Endothelial cell of umbilical vein (primary cell): ENCODE results near the gene DOCK7. TPM values are rescaled to one million over a fixed set of nuclear protein-coding genes. Genes with fewer than 3 reads are reported as not detected.

Source experiments
- BruUV-seq: library from RNA; stranded (reverse); fragments of 400-500 nt; replicated peaks from 2 replicates; lab custom pipeline; 2021; lab: Mats Ljungman, UMichigan
- CTCF ChIA-PET: fragments of 300-600, 350-600 bp; sonication (Branson Sonifier 250); formaldehyde crosslinking; loops from one replicate; lab custom pipeline; 2021; ENCODE audit warnings: antibody characterized with exemption, inconsistent platforms; lab: Charles Lee
- POLR2A ChIA-PET: fragments of 300-600, 350-600 bp; sonication (Branson Sonifier 250); formaldehyde crosslinking; loops from one replicate; lab custom pipeline; 2021; ENCODE audit warnings: antibody characterized with exemption, inconsistent platforms; lab: Charles Lee
- DNase-seq: peaks from one replicate; pipeline ENCODE4 v3.0.0-alpha.2; 2011; ENCODE audit warnings: low read depth, low spot score
- FAIRE-seq: peaks from 2 replicates; lab custom pipeline; 2011; peaks lifted over from hg19 to GRCh38; lab: Jason Lieb, UNC
- H2AFZ ChIP-seq: 2 replicates; pipeline ENCODE4 v1.6.0; 2012; ENCODE audit warnings: low read depth, low read length, control low read depth, inconsistent platforms
- H3K27ac ChIP-seq: 2 replicates; pipeline ENCODE4 v1.5.1; 2011; ENCODE audit warnings: low read depth, mild to moderate bottlenecking, control low read depth, low read length, moderate library complexity; ENCODE audit not compliant: insufficient read depth
- H3K27me3 ChIP-seq, 2 experiments: 2 replicates each; pipeline versions ENCODE4 v1.6.0 to v1.6.1; 2011; ENCODE audit warnings: low read length in 2 of 2, mixed read lengths in 1 of 2; ENCODE audit not compliant: control insufficient read depth in 2 of 2, insufficient read depth in 2 of 2
- H3K36me3 ChIP-seq, 2 experiments: 2 replicates in 1 of 2; 3 replicates in 1 of 2; pipeline ENCODE4 v1.5.1; 2011; ENCODE audit warnings: low read length in 2 of 2, mild to moderate bottlenecking in 1 of 2, moderate library complexity in 1 of 2; ENCODE audit not compliant: control insufficient read depth in 2 of 2, insufficient read depth in 2 of 2; ENCODE audit errors: extremely low read depth in 1 of 2
- H3K4me1 ChIP-seq: 3 replicates; pipeline ENCODE4 v1.5.1; 2011; ENCODE audit warnings: mild to moderate bottlenecking, low read length; ENCODE audit not compliant: control insufficient read depth, insufficient read depth; ENCODE audit errors: extremely low read depth
- H3K4me2 ChIP-seq: 2 replicates; pipeline ENCODE4 v1.6.1; 2011; ENCODE audit warnings: low read length, control low read depth, mixed read lengths; ENCODE audit not compliant: insufficient read depth
- H3K4me3 ChIP-seq, 3 experiments: fragments of 200-600 bp in 1 of 3; sonication (generic), shearing (Covaris generic) in 1 of 3; replicated peaks in 1 of 3; 2 replicates each; pipeline ENCODE4 v1.5.1; 2011 to 2016; ENCODE audit warnings: control low read depth in 3 of 3, low read length in 3 of 3, mild to moderate bottlenecking in 2 of 3, inconsistent platforms in 1 of 3, low read depth in 1 of 3, moderate library complexity in 1 of 3; ENCODE audit not compliant: insufficient read depth in 1 of 3
- H3K79me2 ChIP-seq: 2 replicates; pipeline ENCODE4 v1.6.0; 2012; ENCODE audit warnings: low read length, inconsistent platforms; ENCODE audit not compliant: control insufficient read depth, insufficient read depth
- H3K9ac ChIP-seq: replicated peaks from 2 replicates; pipeline ENCODE3; 2011; ENCODE audit warnings: low read length, control low read depth; ENCODE audit not compliant: insufficient read depth; ENCODE audit errors: extremely low read depth
- H3K9me1 ChIP-seq: replicated peaks from 3 replicates; pipeline ENCODE4 v1.6.0; 2011; ENCODE audit warnings: mild to moderate bottlenecking, low read length; ENCODE audit not compliant: control insufficient read depth, insufficient read depth; ENCODE audit errors: extremely low read depth
- H3K9me3 ChIP-seq: replicated peaks from 2 replicates; pipeline ENCODE4 v1.5.1; 2012; ENCODE audit warnings: low read length, inconsistent platforms; ENCODE audit not compliant: control insufficient read depth, insufficient read depth
- H4K20me1 ChIP-seq: replicated peaks from 2 replicates; pipeline ENCODE3; 2011; ENCODE audit warnings: mild to moderate bottlenecking, low read length; ENCODE audit not compliant: control insufficient read depth, insufficient read depth; ENCODE audit errors: extremely low read depth
- CTCF ChIP-seq, 2 donors: IDR thresholded peaks; 1 replicate in 1 of 2; 2 replicates in 1 of 2; pipeline ENCODE4 v1.5.1; 2011; ENCODE audit warnings: low read length in 2 of 2, mild to moderate bottlenecking in 2 of 2, moderate library complexity in 2 of 2, control low read depth in 1 of 2, inconsistent platforms in 1 of 2, low read depth in 1 of 2; ENCODE audit not compliant: insufficient read depth in 1 of 2; ENCODE audit errors: extremely low read depth in 1 of 2
- EZH2 ChIP-seq: IDR thresholded peaks from 2 replicates; pipeline ENCODE4 v1.6.1; 2012; ENCODE audit warnings: borderline replicate concordance, low read depth, mild to moderate bottlenecking, moderate library complexity, low read length, inconsistent platforms; ENCODE audit not compliant: severe bottlenecking
- FOS ChIP-seq: IDR thresholded peaks from 2 replicates; pipeline ENCODE4 v1.6.1; 2011; ENCODE audit warnings: mild to moderate bottlenecking, low read length, moderate library complexity, borderline replicate concordance; ENCODE audit not compliant: insufficient read depth
- GATA2 ChIP-seq: IDR thresholded peaks from 2 replicates; pipeline ENCODE4 v1.7.0; 2011; ENCODE audit warnings: low read depth, mild to moderate bottlenecking, moderate library complexity, mixed read lengths, low read length; ENCODE audit not compliant: insufficient read length, insufficient read depth
- JUN ChIP-seq: IDR thresholded peaks from 2 replicates; pipeline ENCODE4 v1.6.1; 2011; ENCODE audit warnings: borderline replicate concordance, low read depth; ENCODE audit not compliant: insufficient read length, insufficient read depth
- MAX ChIP-seq: IDR thresholded peaks from 2 replicates; pipeline ENCODE4 v1.6.1; 2011; ENCODE audit not compliant: insufficient read depth, insufficient read length
- MYC ChIP-seq: IDR thresholded peaks from one replicate; pipeline ENCODE4 v1.6.1; 2011; ENCODE audit warnings: mild to moderate bottlenecking, low read depth, low read length
- POLR2A ChIP-seq: IDR thresholded peaks from 2 replicates; pipeline ENCODE4 v1.6.1; 2012; ENCODE audit warnings: low read depth, mild to moderate bottlenecking, control low read depth, low read length
- dilution Hi-C: fragments of 300-500 bp; cut with MboI; formaldehyde crosslinking; loops from one replicate; pipeline ENCODE4 v1.15.0; 2019; ENCODE audit warnings: low sequenced_read_pairs; ENCODE audit not compliant: extremely low pct_ligation_motif_present
- intact Hi-C: fragments of 100-400 bp; cut with micrococcal nuclease; formaldehyde crosslinking; loops from one replicate; pipeline ENCODE4 v1.10.0; 2022
- polyA plus RNA-seq, 4 experiments: library from polyadenylated mRNA; depleted of rRNA in 3 of 4; stranded (reverse) in 3 of 4; unstranded in 1 of 4; fragments of >200 nt; gene quantifications; 2 replicates each; pipeline versions ENCODE4 v1.2.1 to v1.2.3, GENCODE V29; 2011 to 2012; ENCODE audit warnings: missing spikeins in 1 of 4
- total RNA-seq: library from RNA; stranded (reverse); gene quantifications from 2 replicates; pipeline ENCODE4 v1.2.3, GENCODE V29; 2021

DOCK7 gene
- total and polyA plus RNA-seq, 2 donors (not counting 3 experiments of a cell fraction or from before 2014, with no cell fraction given), result 9.4 to 31.9 TPM

- TF ChIP-seq EZH2, result no peak
- TF ChIP-seq MAX, result no peak
- TF ChIP-seq GATA2, result no peak
- no peak for TF ChIP-seq FOS
- TF ChIP-seq MYC, result no peak
- TF ChIP-seq JUN, result no peak
- no peak for TF ChIP-seq CTCF (IDR thresholded peaks at IDR 0.05; ENCODE audit: extremely low read depth in 1 of 2, insufficient read depth in 1 of 2, low read depth in 1 of 2, low read length in 2 of 2)
- TF ChIP-seq POLR2A, result no peak
- H3K79me2 ChIP-seq, result no peaks in the 10 kb centered on the region
- no peaks in the 10 kb centered on the region for H3K9me3 ChIP-seq
- intact Hi-C loops (no loop called here), dilution Hi-C loops (no loop called here)
- H3K9me1 ChIP-seq, result no peaks in the 10 kb centered on the region
- FAIRE-seq, result no peak
- BruUV-seq, result no TSS peak
- no peak overlapping the region for H3K4me2 ChIP-seq
- no peak for DNase-seq
- ChIA-PET POLR2A (no interaction called here), CTCF (interaction anchor here (1.3 kb wide), 1 partner anchor 240 kb away, joined by 3 read pairs; no protein-coding TSS in a partner anchor)
- no peak overlapping the region for H3K4me3 ChIP-seq
- no peak overlapping the region for H2AFZ ChIP-seq
- H3K27ac ChIP-seq, result no peak overlapping the region
- no peaks in the 10 kb centered on the region for H3K27me3 ChIP-seq
- H3K36me3 ChIP-seq, result peaks cover 0 to 2% of the 10 kb centered on the region in 2 experiments
- H3K4me1 ChIP-seq, result no peaks in the 10 kb centered on the region
- H3K9ac ChIP-seq, result no peak overlapping the region
- no peaks in the 10 kb centered on the region for H4K20me1 ChIP-seq
Measured at GRCh38 chr1:62484824-62485468, 203.2 kb downstream of the DOCK7 start.
